Activated B cell treated with CpG ODN at 0.5 μM for 24 hours (primary cell): Measurements from ENCODE around the gene CEP164. TPM values are rescaled to one million over a fixed set of nuclear protein-coding genes. Genes with fewer than 3 reads are reported as not detected.

ENCODE experiments used
- ATAC-seq: fragments of 200-7000 bp; cut with Tn5 transposase; one replicate; pipeline ENCODE4 v1.10.0; 2021; ENCODE audit warnings: low read depth, mild to moderate bottlenecking, moderate library complexity
- CTCF ChIA-PET: fragments of 350-600 bp; sonication (Branson Sonifier 250); formaldehyde crosslinking; loops from one replicate; lab custom pipeline; 2021; ENCODE audit warnings: antibody characterized with exemption; lab: Charles Lee
- POLR2A ChIA-PET: fragments of 350-600 bp; sonication (Branson Sonifier 250); formaldehyde crosslinking; loops from one replicate; lab custom pipeline; 2021; ENCODE audit warnings: antibody characterized with exemption; lab: Charles Lee
- DNase-seq: peaks from one replicate; pipeline ENCODE4 v3.0.0; 2022
- H3K27ac Mint-ChIP-seq: one replicate; pipeline ENCODE4 v1.8.0; 2020; ENCODE audit warnings: mixed read lengths
- H3K27me3 Mint-ChIP-seq: one replicate; pipeline ENCODE4 v1.8.0; 2021; ENCODE audit warnings: mixed read lengths
- H3K36me3 Mint-ChIP-seq: one replicate; pipeline ENCODE4 v1.8.0; 2021; ENCODE audit warnings: low read depth, mixed read lengths
- H3K4me1 Mint-ChIP-seq: one replicate; pipeline ENCODE4 v1.8.0; 2021; ENCODE audit warnings: mixed read lengths
- H3K4me3 Mint-ChIP-seq: one replicate; pipeline ENCODE4 v1.8.0; 2020; ENCODE audit warnings: mild to moderate bottlenecking, mixed read lengths
- H3K9me3 Mint-ChIP-seq: one replicate; pipeline ENCODE4 v1.8.0; 2020; ENCODE audit warnings: mixed read lengths
- intact Hi-C: fragments of 100-400 bp; cut with micrococcal nuclease; formaldehyde crosslinking; loops from one replicate; pipeline ENCODE4 v1.15.1; 2024
- total RNA-seq: library from RNA; stranded (reverse); gene quantifications from 2 replicates; pipeline ENCODE4 v1.2.3, GENCODE V29; 2022
- TF ChIP-seq, protein P1 (sequence below): fragments of 200-600 bp; IDR thresholded peaks from one replicate; pipeline ENCODE4 v1.8.0; 2022; ENCODE audit warnings: antibody characterized with exemption, mild to moderate bottlenecking

CEP164 gene
- total RNA-seq, 1 donor from 2014 or later: 50.9 TPM

DNA sequence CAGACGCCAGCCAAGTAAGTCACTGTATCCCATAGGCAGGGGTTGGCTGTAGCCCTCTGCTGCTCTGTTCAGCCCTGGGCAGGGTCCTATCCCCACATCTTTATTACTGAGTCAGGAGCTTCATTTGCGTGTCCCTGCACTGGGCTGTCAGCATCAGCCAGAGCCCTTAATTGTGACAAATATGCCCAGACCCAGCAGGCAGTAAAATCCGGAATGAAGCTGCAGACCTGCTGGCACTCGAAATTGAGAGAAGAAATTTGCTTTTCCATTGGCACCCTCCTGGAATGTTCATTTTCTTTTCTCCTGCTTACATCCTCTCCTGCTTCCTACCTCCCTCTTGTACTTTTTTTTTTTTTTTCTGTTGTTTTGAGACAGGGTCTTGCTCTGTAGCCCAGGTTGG is 43.8 kb downstream of the CEP164 start:
- Mint-ChIP-seq H3K9me3 (no peaks in the 10 kb centered on the region), H3K36me3 (peaks cover 85% of the 10 kb centered on the region), H3K27ac (no peak overlapping the region), H3K4me1 (no peaks in the 10 kb centered on the region), H3K4me3 (no peak overlapping the region), H3K27me3 (no peaks in the 10 kb centered on the region)
- TF ChIP-seq, protein P1, sequence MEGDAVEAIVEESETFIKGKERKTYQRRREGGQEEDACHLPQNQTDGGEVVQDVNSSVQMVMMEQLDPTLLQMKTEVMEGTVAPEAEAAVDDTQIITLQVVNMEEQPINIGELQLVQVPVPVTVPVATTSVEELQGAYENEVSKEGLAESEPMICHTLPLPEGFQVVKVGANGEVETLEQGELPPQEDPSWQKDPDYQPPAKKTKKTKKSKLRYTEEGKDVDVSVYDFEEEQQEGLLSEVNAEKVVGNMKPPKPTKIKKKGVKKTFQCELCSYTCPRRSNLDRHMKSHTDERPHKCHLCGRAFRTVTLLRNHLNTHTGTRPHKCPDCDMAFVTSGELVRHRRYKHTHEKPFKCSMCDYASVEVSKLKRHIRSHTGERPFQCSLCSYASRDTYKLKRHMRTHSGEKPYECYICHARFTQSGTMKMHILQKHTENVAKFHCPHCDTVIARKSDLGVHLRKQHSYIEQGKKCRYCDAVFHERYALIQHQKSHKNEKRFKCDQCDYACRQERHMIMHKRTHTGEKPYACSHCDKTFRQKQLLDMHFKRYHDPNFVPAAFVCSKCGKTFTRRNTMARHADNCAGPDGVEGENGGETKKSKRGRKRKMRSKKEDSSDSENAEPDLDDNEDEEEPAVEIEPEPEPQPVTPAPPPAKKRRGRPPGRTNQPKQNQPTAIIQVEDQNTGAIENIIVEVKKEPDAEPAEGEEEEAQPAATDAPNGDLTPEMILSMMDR: no peak
- ChIA-PET CTCF (no interaction called here), POLR2A (no interaction called here)
- intact Hi-C loops: no loop called here
- ATAC-seq: no peak
- DNase-seq: no peak

DNA sequence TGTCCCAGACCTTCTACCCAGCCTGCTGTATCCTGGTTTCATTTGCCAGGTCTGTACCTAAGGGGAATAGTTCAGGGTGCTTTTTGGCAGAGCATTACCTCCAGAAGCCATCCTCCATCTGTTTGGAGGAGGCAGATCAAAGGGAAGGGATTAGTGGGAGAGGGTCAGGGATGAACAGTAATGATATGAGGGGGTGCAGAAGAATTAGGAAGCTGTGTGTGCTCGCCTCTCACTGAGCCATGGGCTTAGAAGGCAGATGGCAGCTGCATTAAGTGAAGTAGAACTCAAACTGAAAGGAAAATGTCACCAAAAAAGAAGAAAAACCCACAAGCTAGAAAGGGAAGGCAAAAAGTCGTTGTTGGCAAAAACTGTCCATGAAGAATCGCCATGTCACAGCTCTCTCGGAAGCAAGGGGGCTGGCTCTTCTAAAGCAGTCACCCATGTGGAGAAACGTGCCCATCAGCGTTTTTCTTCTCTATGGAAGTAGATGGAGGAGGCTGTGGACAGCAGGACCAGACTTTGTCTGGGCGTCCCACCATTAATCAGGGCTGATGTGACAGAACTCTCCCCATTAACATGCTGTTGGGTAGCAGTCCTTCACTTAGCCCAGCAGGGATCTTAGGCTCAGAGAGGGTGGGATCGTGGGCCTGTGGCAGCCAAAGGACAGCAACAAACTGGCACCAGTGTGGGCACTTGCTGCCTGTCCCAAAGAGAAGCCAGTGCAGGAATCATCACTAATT is 46.8 kb downstream of the CEP164 start:
- Mint-ChIP-seq H3K27me3 (no peaks in the 10 kb centered on the region), H3K36me3 (peaks cover 82% of the 10 kb centered on the region)
- POLR2A ChIA-PET: interaction anchor here (0.6 kb wide), 1 partner anchor 15 kb away, joined by 6 read pairs; no protein-coding TSS in a partner anchor

DNA sequence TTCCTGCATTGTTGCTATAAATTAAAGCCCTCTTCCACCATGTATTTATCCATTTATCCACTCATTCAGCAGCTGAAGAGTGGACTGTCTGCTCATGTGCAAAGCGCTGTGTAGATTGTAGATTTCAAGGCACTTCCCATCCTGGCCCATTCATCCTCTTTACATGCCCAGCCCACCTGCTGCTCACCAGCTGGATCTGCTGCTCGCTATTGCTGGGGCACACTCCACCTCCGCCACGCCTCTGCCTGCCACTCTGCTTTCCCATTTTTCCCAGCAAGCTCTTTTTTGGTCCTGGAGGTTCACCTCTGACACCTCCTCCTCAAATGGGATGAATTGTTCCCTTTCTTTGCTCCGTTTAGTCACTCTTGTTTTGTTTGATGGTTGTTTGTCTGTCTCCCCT is 48.3 kb downstream of the CEP164 start:
- no peaks in the 10 kb centered on the region for H3K27me3 Mint-ChIP-seq
- no peaks in the 10 kb centered on the region for H3K9me3 Mint-ChIP-seq
- peaks cover 89% of the 10 kb centered on the region for H3K36me3 Mint-ChIP-seq
- POLR2A ChIA-PET: no interaction called here
- intact Hi-C loops: no loop called here
- no peak overlapping the region for H3K4me3 Mint-ChIP-seq
- ATAC-seq (no peak), DNase-seq (no peak)
- H3K4me1 Mint-ChIP-seq: no peaks in the 10 kb centered on the region
- CTCF ChIA-PET: no interaction called here
- TF ChIP-seq, protein P1: no peak
- no peak overlapping the region for H3K27ac Mint-ChIP-seq

More for the DNA sequence above, 46.8 kb downstream of the CEP164 start:
- CTCF ChIA-PET: no interaction called here
- TF ChIP-seq, protein P1: no peak
- ATAC-seq (no peak), DNase-seq (no peak)
- Mint-ChIP-seq H3K4me3 (no peak overlapping the region), H3K4me1 (no peaks in the 10 kb centered on the region), H3K9me3 (no peaks in the 10 kb centered on the region), H3K27ac (no peak overlapping the region)
- intact Hi-C loops: no loop called here

DNA sequence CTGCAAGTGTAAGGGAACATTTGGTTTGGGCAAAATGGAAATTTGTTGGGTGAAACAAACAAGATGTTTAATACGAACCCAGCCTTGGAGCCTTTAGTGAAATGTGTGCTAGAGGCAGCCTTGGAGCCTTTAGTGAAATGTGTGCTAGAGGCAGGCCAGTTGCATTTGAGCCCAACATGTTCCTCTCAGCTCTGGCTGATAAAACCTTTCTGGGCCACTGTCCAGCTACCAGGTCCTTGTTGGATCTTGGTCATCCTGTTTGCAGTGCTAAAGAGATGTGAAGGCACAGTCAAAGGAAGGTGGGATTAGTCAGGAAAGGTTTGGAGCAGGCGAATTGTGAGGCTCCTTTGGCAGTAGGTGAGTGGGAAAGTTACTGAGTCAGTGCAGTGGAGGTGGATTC is 48.9 kb downstream of the CEP164 start:
- intact Hi-C loops: no loop called here
- ChIA-PET POLR2A (no interaction called here), CTCF (no interaction called here)
- TF ChIP-seq, protein P1: no peak
- Mint-ChIP-seq H3K4me1 (no peaks in the 10 kb centered on the region), H3K27ac (no peak overlapping the region), H3K4me3 (no peak overlapping the region), H3K9me3 (no peaks in the 10 kb centered on the region), H3K27me3 (no peaks in the 10 kb centered on the region), H3K36me3 (peaks cover 89% of the 10 kb centered on the region)
- DNase-seq (no peak), ATAC-seq (no peak)

DNA sequence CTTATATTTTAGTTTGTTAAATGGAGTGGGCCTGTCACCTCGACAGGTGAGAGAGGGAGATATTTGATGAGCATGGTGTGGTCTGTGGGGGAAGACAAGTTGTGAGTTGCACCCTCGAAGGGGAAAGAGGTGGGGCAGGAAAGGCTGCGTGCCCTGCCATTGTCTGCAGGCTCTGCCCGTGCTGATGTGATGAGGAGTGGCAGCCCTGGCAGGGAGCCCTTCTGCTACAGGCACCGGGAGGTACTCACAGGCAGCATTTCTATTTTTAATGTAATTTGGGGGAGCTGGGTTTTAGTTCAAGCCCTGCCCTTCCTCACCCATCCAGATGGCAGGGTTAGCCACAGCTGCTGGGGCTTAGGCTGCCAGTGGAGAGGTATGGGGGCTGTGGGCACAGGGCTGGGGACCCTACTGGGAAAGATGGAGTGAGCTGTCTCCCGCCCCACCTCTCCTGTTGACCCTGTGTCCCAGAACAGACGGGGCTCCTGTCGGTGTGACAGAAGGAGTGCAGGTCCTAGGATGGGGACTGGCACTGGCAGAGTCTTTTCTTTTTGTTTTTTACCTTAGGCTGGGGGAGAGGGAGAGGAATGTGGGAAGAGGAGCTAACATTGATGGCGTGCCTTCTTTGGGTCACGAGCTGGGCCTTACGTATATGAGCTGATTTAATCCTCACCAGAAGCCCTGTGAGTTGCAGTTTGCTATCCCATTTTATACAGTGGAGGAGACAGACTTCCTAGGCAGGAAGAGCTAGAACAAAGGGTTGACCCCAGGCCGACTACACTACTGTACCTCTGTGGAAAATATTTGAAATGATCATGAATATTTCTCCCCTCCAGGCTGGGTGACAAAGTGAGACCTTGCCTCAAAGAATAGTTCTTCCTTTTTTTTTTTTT is 51.6 kb downstream of the CEP164 start:
- H3K27me3 Mint-ChIP-seq: no peaks in the 10 kb centered on the region
- TF ChIP-seq, protein P1: no peak
- DNase-seq: no peak
- H3K9me3 Mint-ChIP-seq: no peaks in the 10 kb centered on the region
- H3K4me1 Mint-ChIP-seq: no peaks in the 10 kb centered on the region
- ChIA-PET POLR2A (no interaction called here), CTCF (no interaction called here)
- H3K27ac Mint-ChIP-seq: no peak overlapping the region
- intact Hi-C loops: no loop called here
- peaks cover 83% of the 10 kb centered on the region for H3K36me3 Mint-ChIP-seq
- no peak overlapping the region for H3K4me3 Mint-ChIP-seq
- ATAC-seq: no peak
